Measurements from ENCODE around the gene SERPINH1. TPM values are rescaled to one million over a fixed set of nuclear protein-coding genes. Genes with fewer than 3 reads are reported as not detected.

SERPINH1 gene
- total and polyA plus RNA-seq, 2 donors (not counting 3 experiments of a cell fraction or from before 2014, with no cell fraction given): 409 to 816 TPM

DNA sequence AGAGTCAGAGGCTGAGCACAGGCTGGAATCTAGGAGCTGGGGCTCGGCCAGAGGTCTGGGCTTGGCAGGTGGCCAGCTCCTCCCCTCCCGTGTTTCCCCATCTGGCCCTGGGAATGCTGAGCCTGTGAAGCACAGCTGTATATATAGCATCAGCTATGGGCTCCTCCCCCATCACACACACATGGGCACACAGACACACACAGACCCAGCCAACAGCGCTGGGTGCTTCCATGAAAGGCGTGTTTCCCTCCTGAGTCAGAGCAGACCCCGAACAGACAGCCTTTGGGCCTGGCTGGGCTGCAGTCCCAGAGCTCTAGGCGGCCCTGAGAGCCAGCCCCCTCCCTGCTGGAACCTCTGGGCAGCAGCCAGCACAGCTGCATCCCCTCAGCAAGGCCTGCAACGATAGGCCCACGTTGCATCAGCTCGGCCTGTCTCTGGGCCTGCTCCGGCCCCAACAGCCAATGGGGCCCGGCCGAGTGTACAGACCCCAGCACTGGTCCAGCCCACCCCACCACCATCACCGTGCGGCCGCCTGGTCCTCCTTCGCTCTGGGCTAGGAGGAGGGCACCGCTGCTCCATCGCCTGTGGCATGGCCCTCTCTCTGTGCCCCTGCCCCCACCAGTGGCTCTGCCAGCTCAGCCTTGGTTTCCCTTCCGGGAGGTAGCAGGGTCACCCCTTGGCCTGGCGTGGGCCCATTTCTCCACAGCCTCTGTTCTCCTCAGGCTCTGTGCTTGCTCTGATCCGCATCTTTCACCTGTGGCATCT lies 7.6 kb upstream of the SERPINH1 start:
- FAIRE-seq: peak; percentile 88
- CTCF ChIA-PET: interaction anchor here (0.7 to 2.7 kb wide), 10 partner anchors 8 to 249 kb away, joined by 3 to 43 read pairs (median 6); partner anchors contain the start of gene SERPINH1
- H3K79me2 ChIP-seq (ENCODE audit: control insufficient read depth, insufficient read depth, low read length): no peaks in the 10 kb centered on the region
- peak overlapping the region; percentile 10 for H3K9ac ChIP-seq (replicated peaks; ENCODE audit: extremely low read depth, insufficient read depth, low read length)
- H3K27me3 ChIP-seq (ENCODE audit: control insufficient read depth in 2 of 2, insufficient read depth in 2 of 2, low read length in 2 of 2): no peaks in the 10 kb centered on the region
- peak overlapping the region; percentile 37 for H3K27ac ChIP-seq (ENCODE audit: insufficient read depth, low read depth, low read length)
- BruUV-seq (replicated peaks): no TSS peak
- peak; percentile 99 for DNase-seq (ENCODE audit: low read depth, low spot score)
- H3K4me2 ChIP-seq (ENCODE audit: insufficient read depth, low read length): no peak overlapping the region
- H4K20me1 ChIP-seq (replicated peaks; ENCODE audit: control insufficient read depth, extremely low read depth, insufficient read depth, low read length): no peaks in the 10 kb centered on the region
- H3K36me3 ChIP-seq (ENCODE audit: control insufficient read depth in 2 of 2, extremely low read depth in 1 of 2, insufficient read depth in 2 of 2, low read length in 2 of 2): no peaks in the 10 kb centered on the region
- H3K4me1 ChIP-seq (ENCODE audit: control insufficient read depth, extremely low read depth, insufficient read depth, low read length): peaks cover 29% of the 10 kb centered on the region
- H2AFZ ChIP-seq (ENCODE audit: low read depth, low read length): no peak overlapping the region
- POLR2A ChIA-PET: interaction anchor here (0.7 to 2.1 kb wide), 8 partner anchors 8 to 261 kb away, joined by 3 to 23 read pairs (median 4); partner anchors contain the start of gene SERPINH1
- no peak overlapping the region for H3K4me3 ChIP-seq (replicated peaks in 1 of 3; ENCODE audit: insufficient read depth in 1 of 3, low read depth in 1 of 3, low read length in 3 of 3)
- dilution Hi-C loops (cut with MboI; ENCODE audit: extremely low pct_ligation_motif_present, low sequenced_read_pairs) (no loop called here), intact Hi-C loops (cut with micrococcal nuclease) (loop anchor here (1.0 kb wide), 2 partner anchors 8 to 29 kb away; partner anchors contain the start of gene SERPINH1)
- TF ChIP-seq POLR2AphosphoS5 (IDR thresholded peaks at IDR 0.05; ENCODE audit: insufficient read depth, low read depth, low read length): peak; percentile 81
- no peak for TF ChIP-seq FOS (IDR thresholded peaks at IDR 0.05; ENCODE audit: borderline replicate concordance, insufficient read depth, low read length)
- peak; percentile 38 for TF ChIP-seq POLR2A (IDR thresholded peaks at IDR 0.05; ENCODE audit: low read depth, low read length)
- no peak for TF ChIP-seq MYC (IDR thresholded peaks at IDR 0.05; ENCODE audit: low read depth, low read length)
- peak; percentile 25 for TF ChIP-seq MAX (IDR thresholded peaks at IDR 0.05; ENCODE audit: insufficient read depth, insufficient read length)
- no peaks in the 10 kb centered on the region for H3K9me3 ChIP-seq (replicated peaks; ENCODE audit: control insufficient read depth, insufficient read depth, low read length)
- H3K9me1 ChIP-seq (replicated peaks; ENCODE audit: control insufficient read depth, extremely low read depth, insufficient read depth, low read length): no peaks in the 10 kb centered on the region
